ENCODE measurements around the gene ITGB7. TPM values are rescaled to one million over a fixed set of nuclear protein-coding genes. Genes with fewer than 3 reads are reported as not detected.

ITGB7 gene
- total RNA-seq, 1 experiment from 2014 or later = 0.98 TPM

DNA sequence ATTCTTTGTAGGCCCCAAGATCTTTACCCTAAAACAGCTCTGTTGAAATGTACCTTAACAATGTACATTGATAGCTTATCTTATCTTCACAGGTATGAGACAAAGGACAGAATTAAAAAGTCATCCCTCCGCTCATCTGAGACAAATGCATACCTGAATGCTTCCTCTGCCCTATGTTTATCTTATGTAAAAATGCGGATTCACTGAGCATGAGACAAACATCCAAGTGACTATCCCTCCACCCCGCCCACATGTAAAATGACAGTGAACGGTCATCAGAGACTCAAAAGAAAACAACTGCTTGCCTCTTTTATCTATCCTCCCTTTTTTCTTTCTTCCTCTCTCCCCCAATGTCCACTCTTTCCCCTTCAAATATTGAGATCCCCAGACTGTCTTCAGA, 63.7 kb downstream of the ITGB7 start:
- no peak for ATAC-seq
- DNase-seq (ENCODE audit: low read depth, low spot score) = no peak
- ChIA-PET CTCF (interaction anchor here (0.6 kb wide), 1 partner anchor 78 kb away, joined by 5 read pairs; no protein-coding TSS in a partner anchor), POLR2A (no interaction called here)
- H3K4me3 ChIP-seq (ENCODE audit: low read depth in 2 of 2, low read length in 2 of 2) = no peak overlapping the region
- H3K9me3 ChIP-seq (ENCODE audit: control insufficient read depth, insufficient read depth, low read depth, low read length) = peaks cover 2% of the 10 kb centered on the region; the same call in 1 of the 2 replicates
- H3K36me3 ChIP-seq (ENCODE audit: control insufficient read depth, insufficient read depth, low read length) = no peaks in the 10 kb centered on the region
- no peak overlapping the region for H3K27ac ChIP-seq (ENCODE audit: low read length)
- intact Hi-C loops (cut with micrococcal nuclease; ENCODE audit: unreplicated experiment) (no loop called here), in situ Hi-C loops (cut with HindIII; ENCODE audit: low pct_unique_long_range_greater_than_20kb, low sequenced_read_pairs) (no loop called here)
- H3K27me3 ChIP-seq (ENCODE audit: control insufficient read depth, insufficient read depth, low read length) = no peaks in the 10 kb centered on the region
- TF ChIP-seq, protein P1, sequence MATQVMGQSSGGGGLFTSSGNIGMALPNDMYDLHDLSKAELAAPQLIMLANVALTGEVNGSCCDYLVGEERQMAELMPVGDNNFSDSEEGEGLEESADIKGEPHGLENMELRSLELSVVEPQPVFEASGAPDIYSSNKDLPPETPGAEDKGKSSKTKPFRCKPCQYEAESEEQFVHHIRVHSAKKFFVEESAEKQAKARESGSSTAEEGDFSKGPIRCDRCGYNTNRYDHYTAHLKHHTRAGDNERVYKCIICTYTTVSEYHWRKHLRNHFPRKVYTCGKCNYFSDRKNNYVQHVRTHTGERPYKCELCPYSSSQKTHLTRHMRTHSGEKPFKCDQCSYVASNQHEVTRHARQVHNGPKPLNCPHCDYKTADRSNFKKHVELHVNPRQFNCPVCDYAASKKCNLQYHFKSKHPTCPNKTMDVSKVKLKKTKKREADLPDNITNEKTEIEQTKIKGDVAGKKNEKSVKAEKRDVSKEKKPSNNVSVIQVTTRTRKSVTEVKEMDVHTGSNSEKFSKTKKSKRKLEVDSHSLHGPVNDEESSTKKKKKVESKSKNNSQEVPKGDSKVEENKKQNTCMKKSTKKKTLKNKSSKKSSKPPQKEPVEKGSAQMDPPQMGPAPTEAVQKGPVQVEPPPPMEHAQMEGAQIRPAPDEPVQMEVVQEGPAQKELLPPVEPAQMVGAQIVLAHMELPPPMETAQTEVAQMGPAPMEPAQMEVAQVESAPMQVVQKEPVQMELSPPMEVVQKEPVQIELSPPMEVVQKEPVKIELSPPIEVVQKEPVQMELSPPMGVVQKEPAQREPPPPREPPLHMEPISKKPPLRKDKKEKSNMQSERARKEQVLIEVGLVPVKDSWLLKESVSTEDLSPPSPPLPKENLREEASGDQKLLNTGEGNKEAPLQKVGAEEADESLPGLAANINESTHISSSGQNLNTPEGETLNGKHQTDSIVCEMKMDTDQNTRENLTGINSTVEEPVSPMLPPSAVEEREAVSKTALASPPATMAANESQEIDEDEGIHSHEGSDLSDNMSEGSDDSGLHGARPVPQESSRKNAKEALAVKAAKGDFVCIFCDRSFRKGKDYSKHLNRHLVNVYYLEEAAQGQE (IDR thresholded peaks at IDR 0.05; ENCODE audit: insufficient read depth in 1 of 2, low read depth in 2 of 2, low read length in 1 of 2) = no peak
- TF ChIP-seq TCF7L2 (IDR thresholded peaks at IDR 0.05; ENCODE audit: low read depth, low read length) (no peak), POLR2AphosphoS5 (IDR thresholded peaks at IDR 0.05; ENCODE audit: low read depth, low read length) (no peak)
- no peaks in the 10 kb centered on the region for H3K4me1 ChIP-seq (ENCODE audit: control insufficient read depth, insufficient read depth, low read length)
- BruUV-seq (replicated peaks) = no TSS peak

Other genes starting within 250 kb of the ITGB7 start
- 351 TPM for gene EIF4B, start 200.8 kb downstream of the ITGB7 start, total RNA-seq (2021; ENCODE audit: unreplicated experiment)
- 48.1 TPM for gene TNS2, start 157.2 kb downstream of the ITGB7 start, total RNA-seq (2021; ENCODE audit: unreplicated experiment)
- gene SPRYD3, start 127.9 kb downstream of the ITGB7 start, total RNA-seq (2021; ENCODE audit: unreplicated experiment) = 25.0 TPM
- gene IGFBP6, start 109.6 kb downstream of the ITGB7 start, total RNA-seq (2021; ENCODE audit: unreplicated experiment) = 4.7 TPM
- gene SOAT2, start 103.8 kb downstream of the ITGB7 start, total RNA-seq (2021; ENCODE audit: unreplicated experiment) = not detected
- 46.8 TPM for gene ZNF740, start 26.5 kb downstream of the ITGB7 start, total RNA-seq (2021; ENCODE audit: unreplicated experiment)
- gene CSAD, start 26.3 kb downstream of the ITGB7 start, total RNA-seq (2021; ENCODE audit: unreplicated experiment) = 15.4 TPM
- 41.2 TPM for gene RARG, start 25.0 kb upstream of the ITGB7 start, total RNA-seq (2021; ENCODE audit: unreplicated experiment)
- 54.6 TPM for gene ESPL1, start 61.0 kb upstream of the ITGB7 start, total RNA-seq (2021; ENCODE audit: unreplicated experiment)
- 340 TPM for gene PFDN5, start 88.3 kb upstream of the ITGB7 start, total RNA-seq (2021; ENCODE audit: unreplicated experiment)
- gene MYG1, start 92.4 kb upstream of the ITGB7 start, total RNA-seq (2021; ENCODE audit: unreplicated experiment) = 77.4 TPM
- 77.7 TPM for gene AAAS, start 114.4 kb upstream of the ITGB7 start, total RNA-seq (2021; ENCODE audit: unreplicated experiment)
- not detected for gene SP7, start 129.1 kb upstream of the ITGB7 start, total RNA-seq (2021; ENCODE audit: unreplicated experiment)
- 81.0 TPM for gene SP1, start 172.9 kb upstream of the ITGB7 start, total RNA-seq (2021; ENCODE audit: unreplicated experiment)
- 0.13 TPM for gene AMHR2, start 216.6 kb upstream of the ITGB7 start, total RNA-seq (2021; ENCODE audit: unreplicated experiment)
- 454 TPM for gene PRR13, start 234.5 kb upstream of the ITGB7 start, total RNA-seq (2021; ENCODE audit: unreplicated experiment)
- 836 TPM for gene PCBP2, start 244.9 kb upstream of the ITGB7 start, total RNA-seq (2021; ENCODE audit: unreplicated experiment)

Data from Panc1 (cell line).